ENCODE measurements around the gene ATXN10.

- no peak for TF ChIP-seq HDAC6 (IDR thresholded peaks at IDR 0.05; ENCODE audit: low read depth, low read length)
- no peak for TF ChIP-seq MAX (IDR thresholded peaks at IDR 0.05)
- TF ChIP-seq TAF1 (IDR thresholded peaks at IDR 0.05; ENCODE audit: low read depth, low read length), result no peak
- TF ChIP-seq USF2 (IDR thresholded peaks at IDR 0.05; ENCODE audit: low read length), result no peak
- no peak for TF ChIP-seq EZH2 (IDR thresholded peaks at IDR 0.05; ENCODE audit: low read depth, low read length, severe bottlenecking)
- TF ChIP-seq CTCF (IDR thresholded peaks at IDR 0.05; ENCODE audit: control extremely low read depth in 1 of 3, insufficient read depth in 1 of 3, low read depth in 1 of 3, low read length in 3 of 3), result no peak
These were observed 19.6 kb upstream of the ATXN10 start for GRCh38 chr22:45651931-45652528.

All from H1 (cell line).